ENCODE measurements around the gene NBPF8.
A peak's percentile ranks its signal among the peaks of the same experiment; 100 is the strongest.
"Not testable (repeated sequence)": the region's sequence is repeated elsewhere in the genome, so short reads cannot be mapped to it uniquely, and the experiment has no call there.

The NBPF8 gene

GRCh38 chr1:120414911-120415480, at the start of gene NBPF8:
NBPF8 (plus strand) TSS chr1:120415035; CDS start chr1:120436523, 21,488 bp downstream.
- DNase-seq (ENCODE audit: low spot score) = peak; percentile 6

GRCh38 chr1:120367709-120368108, 47.1 kb upstream of the NBPF8 start:
- not testable (repeated sequence) for DNase-seq (ENCODE audit: low spot score)

DNA sequence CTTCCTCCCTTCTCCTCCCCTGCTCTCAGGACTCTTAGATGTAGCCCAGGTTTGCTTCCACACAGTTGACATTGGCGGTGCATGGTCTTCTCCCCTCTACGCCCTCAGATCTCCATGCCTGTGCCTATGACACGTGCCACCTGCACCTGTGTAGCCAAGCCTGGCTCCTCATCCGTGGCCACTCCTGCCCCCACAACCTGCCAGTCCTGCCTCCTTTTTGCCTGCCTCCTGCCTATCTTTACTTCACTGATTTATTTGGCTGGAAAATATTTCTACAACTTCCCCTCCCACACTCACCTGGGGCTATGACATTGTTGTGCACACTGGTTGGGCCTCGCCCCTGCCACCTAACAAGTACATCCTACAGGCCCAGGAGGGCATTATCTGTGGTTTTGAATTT, 28.2 kb upstream of the NBPF8 start:
- DNase-seq (ENCODE audit: low spot score) = not testable (repeated sequence)

DNA sequence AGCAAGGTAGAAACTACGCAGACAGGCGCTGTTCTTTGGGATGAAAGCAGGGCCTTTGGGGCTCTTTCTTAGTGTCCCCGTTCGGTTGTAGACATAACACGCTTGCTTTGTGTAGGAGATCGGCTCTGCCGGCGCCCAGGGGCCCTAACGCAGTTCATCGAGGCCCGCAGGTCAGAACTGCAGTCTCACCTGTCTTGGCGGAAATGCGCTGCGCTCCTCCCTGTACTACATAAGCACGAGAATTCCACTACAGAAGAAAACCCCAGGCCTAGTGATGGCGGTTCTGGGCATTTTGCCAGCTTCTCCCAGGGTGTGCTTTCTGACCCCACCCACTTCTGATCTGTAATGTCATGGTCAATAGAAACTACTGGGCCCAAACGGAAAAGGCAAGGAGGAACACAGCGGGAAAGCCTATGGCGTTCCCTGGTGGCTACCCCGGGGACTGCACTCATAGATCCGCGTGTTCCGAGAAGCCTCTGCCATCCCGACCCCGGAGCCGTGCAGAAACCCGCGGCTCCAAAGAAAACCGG, 26.2 kb upstream of the NBPF8 start:
- DNase-seq (ENCODE audit: low spot score) = peak; percentile 2

- DNase-seq (ENCODE audit: low spot score) = not testable (repeated sequence)
Observed at GRCh38 chr1:120391365-120391764, 23.5 kb upstream of the NBPF8 start.

GRCh38 chr1:120393316-120394232, 21.3 kb upstream of the NBPF8 start:
- DNase-seq (ENCODE audit: low spot score) = not testable (repeated sequence)

- not testable (repeated sequence) for DNase-seq (ENCODE audit: low spot score)
Observed at GRCh38 chr1:120405348-120405747, 9.5 kb upstream of the NBPF8 start.

GRCh38 chr1:120414451-120414850, 384 bp upstream of the NBPF8 start:
- DNase-seq (ENCODE audit: low spot score) = not testable (repeated sequence)

- DNase-seq (ENCODE audit: low spot score) = peak; percentile 10
Observed at GRCh38 chr1:120415492-120415961, 692 bp downstream of the NBPF8 start.

DNA sequence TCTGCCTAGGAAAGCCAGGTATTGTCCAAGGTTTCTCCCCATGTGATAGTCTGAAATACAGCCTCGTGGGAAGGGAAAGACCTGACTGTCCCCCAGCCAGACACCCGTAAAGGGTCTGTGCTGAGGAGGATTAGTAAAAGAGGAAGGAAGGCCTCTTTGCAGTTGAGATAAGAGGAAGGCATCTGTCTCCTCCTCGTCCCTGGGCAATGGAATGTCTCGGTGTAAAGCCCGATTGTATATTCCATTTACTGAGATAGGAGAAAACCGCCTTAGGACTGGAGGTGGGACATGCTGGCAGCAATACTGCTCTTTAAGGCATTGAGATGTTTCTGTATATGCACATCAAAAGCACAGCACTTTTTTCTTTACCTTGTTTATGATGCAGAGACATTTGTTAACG, 10.2 kb downstream of the NBPF8 start:
- not testable (repeated sequence) for DNase-seq (ENCODE audit: low spot score)

GRCh38 chr1:120431626-120432025, 16.8 kb downstream of the NBPF8 start:
- not testable (repeated sequence) for DNase-seq (ENCODE audit: low spot score)

DNA sequence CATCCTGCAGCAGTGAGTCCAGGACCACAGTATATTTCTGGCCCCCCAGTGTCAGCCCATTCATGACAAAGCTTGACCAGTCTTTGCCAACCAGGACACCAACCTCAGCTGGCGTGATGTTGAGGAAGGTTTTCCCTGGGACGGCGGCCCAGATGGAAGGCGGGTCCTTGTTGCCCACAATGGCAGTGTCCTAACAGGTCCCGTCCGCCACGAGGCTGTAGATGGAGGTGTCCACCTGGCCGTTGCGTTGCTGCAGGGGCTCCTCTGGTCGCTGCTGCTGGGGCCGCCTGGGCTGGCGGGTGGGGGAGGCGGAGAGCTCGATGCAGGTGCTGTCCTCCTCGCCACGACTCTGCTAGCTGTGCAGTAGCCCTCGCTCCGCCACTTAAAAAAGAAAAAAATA, 19.0 kb downstream of the NBPF8 start:
- DNase-seq (ENCODE audit: low spot score) = not testable (repeated sequence)

GRCh38 chr1:120449124-120449523, 34.3 kb downstream of the NBPF8 start:
- not testable (repeated sequence) for DNase-seq (ENCODE audit: low spot score)

All from kidney capillary endothelial cell (primary cell).